ENCODE results near the gene FUT6.
A peak's percentile ranks its signal among the peaks of the same experiment; 100 is the strongest.
"Not testable (repeated sequence)": the region's sequence is repeated elsewhere in the genome, so short reads cannot be mapped to it uniquely, and the experiment has no call there.

The FUT6 gene

GRCh38 chr19:5839065-5840017 is at the start of gene FUT6:
Gene FUT6 (minus strand): TSS chr19:5839702. CDS start chr19:5832567, 7,135 bp downstream.
- DNase-seq: no peak

DNA sequence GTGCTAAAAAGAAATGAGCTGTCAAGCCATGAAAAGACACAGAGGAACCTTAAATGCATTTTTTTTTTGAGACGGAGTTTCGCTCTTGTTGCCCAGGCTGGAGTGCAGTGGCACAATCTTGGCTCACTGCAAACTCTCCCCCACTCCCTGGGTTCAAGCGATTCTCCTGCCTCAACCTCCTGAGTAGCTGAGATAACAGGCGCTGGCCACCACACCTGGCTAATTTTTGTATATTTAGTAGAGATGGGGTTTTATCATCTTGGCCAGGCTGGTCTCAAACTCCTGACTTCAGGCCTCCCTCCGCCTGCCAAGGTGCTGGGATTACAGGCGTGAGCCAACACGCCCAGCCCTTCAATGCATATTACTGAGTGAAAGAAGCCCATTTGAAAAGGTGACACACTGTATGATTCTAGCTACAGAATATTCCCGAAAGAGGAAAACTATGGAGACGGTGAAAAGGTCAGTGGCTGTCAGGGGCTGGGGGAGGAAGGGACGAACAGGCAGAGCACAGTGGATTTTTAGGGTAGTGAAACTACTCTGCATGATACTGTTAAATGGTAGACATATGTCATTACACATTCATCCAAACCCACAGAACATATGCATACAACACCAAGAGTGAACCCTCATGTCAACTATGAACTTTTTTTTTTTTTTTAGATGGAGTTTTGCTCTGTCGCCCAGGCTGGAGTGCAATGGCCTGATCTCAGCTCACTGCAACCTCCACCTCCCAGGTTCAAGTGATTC is 44.7 kb upstream of the FUT6 start:
- DNase-seq: not testable (repeated sequence)

DNA sequence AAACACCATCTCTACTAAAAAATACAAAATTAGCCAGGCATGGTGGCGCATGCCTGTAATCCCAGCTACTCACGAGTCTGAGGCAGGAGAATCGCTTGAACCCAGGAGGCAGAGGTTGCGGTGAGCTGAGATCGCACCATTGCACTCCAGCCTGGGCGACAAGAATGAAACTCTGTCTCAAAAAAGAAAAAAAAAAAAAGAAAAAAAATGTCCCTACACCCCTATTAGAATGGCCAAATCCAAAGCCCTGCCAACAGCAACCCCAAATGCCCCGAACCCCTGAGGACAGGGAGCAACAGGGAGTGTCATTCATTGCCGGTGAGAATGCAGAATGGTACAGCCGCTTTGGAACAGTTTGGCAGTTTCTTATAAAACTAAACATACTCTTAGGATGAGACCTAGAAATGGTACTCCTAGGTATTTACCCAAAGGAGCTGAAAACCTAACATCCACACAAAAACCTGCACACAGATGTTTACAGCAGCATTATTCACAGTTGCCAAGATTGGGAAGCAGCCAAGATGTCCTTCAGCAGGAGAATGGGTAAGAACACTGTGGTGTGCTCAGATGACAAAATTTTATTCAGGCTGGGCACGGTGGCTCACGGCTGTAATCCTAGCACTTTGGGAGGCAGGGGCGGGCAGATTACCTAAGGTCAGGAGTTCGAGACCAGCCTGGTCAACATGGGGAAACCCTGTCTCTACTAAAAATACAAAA is 43.8 kb upstream of the FUT6 start:
- peak in 1 of 58 donors; percentile 5 for DNase-seq

DNA sequence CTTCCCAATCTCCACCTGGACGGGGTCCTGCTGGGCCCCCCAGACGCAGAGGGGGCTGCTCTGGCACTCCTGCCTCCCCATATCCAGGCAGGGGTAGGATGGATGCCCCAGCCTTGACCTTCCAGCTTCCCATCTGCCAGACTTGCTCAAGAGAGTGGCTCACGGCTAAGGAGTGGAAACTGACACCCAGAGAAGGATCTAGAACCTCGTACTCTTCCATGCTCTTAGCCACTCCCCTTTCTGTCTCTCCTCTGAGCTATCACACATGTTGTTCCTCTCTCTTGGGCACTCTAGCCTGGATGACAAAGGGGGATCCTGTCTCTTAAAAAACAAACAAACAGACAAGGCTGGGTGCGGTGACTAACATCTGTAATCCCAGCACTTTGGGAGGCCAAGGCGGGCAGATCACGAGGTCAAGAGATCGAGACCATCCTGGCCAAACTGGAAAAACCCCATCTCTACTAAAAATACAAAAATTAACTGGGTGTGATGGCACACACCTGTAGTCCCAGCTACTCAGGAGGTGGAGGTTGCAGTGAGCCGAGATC is 43.0 kb upstream of the FUT6 start:
- DNase-seq: no peak

DNA sequence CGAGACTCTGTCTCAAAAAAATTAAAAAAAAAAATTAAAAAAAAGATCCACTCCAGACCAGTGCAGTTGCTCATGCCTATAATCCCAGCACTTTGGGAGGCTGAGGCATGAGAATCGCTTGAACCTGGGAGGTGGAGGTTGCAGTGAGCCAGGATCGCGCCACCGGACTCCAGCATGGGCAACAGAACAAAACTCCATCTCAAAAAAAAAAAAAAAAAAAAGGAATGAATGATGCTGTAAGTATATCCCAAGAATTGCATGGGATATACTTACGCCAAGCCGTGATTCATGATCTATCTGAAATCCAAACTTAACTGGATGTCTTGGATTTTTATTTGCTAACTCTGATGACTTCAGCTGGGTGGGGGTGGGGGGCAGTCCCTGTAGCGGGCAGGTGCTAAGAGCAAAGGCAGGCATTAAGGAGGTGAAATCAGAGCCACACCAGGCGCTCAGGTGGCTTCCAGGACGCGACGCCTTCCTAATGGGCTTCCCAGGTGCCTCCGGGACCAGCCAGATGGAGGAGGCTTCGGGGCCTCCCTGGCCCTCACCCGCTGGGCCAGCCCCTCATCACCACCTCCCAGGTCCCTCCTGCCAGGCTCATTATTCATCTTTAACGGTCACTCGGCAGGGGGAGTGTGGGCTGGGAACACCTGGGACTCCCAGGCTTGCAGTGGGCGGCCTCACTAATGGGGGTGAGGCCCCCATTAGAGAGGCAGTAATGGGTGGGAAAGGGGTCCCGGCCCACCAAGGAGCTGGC is 42.2 kb upstream of the FUT6 start:
- no peak for DNase-seq

DNA sequence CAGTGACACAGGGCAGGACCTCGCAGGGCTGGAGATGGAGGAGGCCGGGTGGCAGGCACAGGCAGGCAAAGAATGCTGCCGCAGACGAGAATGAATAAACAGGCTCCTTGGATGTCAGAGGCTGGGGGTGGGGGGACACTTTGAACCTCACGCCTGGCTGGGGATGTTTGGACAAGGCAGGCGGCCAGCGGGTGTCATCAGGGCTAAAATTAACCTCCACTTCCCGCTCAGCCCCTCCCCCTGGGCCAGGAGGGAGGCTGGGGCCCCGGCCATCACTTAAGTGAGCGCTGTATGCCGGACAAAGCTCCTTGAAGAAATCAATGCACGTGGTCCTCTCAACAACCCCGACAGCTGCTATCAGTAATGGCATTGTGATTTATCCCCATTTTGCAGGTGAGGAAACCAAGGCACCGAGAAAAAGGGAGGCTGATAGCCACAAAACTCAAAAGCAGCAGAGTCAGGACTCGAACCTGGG is 41.1 kb upstream of the FUT6 start:
- DNase-seq: peak in 4 of 58 donors; percentile 17 to 33 (median 23)

DNA sequence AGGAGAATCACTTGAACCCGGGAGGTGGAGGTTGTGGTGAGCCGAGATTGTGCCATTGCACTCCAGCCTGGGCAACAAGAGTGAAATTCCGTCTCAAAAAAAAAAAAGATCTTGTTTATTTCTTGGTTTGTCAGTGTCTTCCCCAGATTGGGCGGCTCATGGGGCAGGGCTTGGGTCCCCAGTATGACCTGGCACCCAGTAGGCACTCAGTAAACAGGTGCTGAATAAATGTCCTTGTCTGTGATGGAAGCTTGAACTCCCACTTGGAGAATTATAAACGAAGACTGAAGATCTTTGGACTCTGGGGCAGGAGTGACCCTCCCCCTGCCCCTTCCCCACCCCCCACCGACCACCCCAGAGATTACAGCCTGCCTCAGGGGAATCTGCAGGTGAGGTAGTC is 40.7 kb upstream of the FUT6 start:
- DNase-seq: no peak

GRCh38 chr19:5877882-5878281 is 38.4 kb upstream of the FUT6 start:
- DNase-seq: no peak

DNA sequence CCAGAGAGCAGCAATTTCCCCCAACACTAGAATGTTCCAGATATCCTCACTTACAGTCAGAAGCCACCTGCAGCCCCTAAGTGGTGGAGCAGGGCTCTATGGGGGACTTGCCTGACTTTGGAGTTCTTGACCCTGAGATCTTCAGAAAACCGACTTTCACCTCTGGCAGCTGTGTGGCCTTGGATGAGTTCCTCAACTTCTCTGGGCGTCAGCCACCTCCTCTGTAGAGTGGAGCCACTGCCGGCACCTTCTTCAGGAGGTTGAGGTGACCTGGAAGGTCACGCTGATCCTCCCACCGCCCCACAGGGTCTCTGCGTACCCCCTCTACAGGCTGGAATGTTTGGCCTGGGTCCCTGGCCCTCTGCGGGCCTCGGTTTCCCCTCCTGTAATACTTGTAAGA is 37.9 kb upstream of the FUT6 start:
- DNase-seq: no peak

- DNase-seq: not testable (repeated sequence)
Observed at GRCh38 chr19:5874496-5874895, 35.0 kb upstream of the FUT6 start.

- no peak for DNase-seq
Observed at GRCh38 chr19:5873617-5874199, 34.2 kb upstream of the FUT6 start.

DNA sequence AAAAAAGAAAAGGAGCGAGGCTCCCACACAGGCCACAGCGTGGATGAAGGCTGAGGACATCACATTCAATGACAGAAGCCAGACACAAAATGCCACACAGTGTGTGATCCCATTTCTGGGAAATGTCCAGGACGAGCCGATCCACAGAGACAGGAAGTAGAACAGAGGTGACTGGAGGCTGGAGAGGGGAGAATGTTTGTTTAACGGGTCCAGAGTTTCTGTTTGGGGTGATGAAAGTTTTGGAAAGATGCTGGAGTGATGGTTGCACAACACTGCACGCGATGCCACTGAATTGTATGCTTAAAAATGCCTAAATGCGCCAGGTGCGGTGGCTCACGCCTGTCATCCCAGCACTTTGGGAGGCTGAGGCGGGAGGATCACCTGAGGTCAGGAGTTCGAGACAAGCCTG is 31.5 kb upstream of the FUT6 start:
- DNase-seq: no peak

GRCh38 chr19:5867201-5868136 is 28.0 kb upstream of the FUT6 start:
- no peak for DNase-seq

- no peak for DNase-seq
Observed at GRCh38 chr19:5865772-5866171, 26.3 kb upstream of the FUT6 start.

GRCh38 chr19:5864725-5865486 is 25.4 kb upstream of the FUT6 start:
- DNase-seq: no peak

DNA sequence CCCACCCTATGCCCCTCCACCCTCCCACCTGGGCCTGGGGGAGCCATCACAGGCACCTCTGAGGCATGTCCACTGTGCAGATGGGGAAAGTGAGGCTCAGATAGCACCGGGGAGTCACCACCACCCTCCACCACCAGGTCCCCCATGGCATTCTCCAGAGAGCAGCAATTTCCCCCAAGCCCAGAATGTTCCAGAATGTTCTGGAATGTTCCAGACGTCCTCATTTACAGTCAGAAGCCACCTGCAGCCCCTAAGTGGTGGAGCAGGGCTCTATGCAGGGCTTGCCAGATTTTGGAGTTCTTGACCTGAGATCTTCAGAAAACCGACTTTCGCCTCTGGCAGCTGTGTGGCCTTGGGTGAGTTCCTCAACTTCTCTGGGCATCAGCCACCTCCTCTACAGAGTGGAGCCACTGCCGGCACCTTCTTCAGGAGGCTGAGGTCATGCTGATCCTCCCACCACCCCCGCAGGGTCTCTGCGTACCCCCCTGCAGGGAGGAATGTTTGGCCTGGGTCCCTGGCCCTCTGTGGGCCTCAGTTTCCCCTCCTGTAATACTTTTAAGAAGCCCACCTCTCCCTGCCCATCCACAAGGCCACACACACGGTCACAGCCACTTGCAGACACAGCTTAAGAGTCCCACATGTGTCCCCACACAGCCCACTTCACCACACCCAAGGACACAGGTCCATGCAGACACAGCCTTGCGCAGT is 24.7 kb upstream of the FUT6 start:
- DNase-seq: peak in 1 of 58 donors; percentile 12

- DNase-seq: no peak
Observed at GRCh38 chr19:5863030-5863665, 23.6 kb upstream of the FUT6 start.
